OCI-LY1 (cell line): ENCODE data around the gene FRMD7.

Experiments
- H2AFZ ChIP-seq: fragments of 200-600 bp; sonication (generic), shearing (Covaris generic); 2 replicates; pipeline ENCODE4 v1.6.0; 2014; ENCODE audit warnings: antibody characterized with exemption, mild to moderate bottlenecking, low read length
- H3F3A ChIP-seq: fragments of 200-600 bp; sonication (generic), shearing (Covaris generic); 2 replicates; pipeline ENCODE4 v1.6.0; 2014; ENCODE audit warnings: mild to moderate bottlenecking, antibody characterized with exemption, low read length, moderate library complexity; ENCODE audit not compliant: insufficient read depth
- H3K27ac ChIP-seq: fragments of 200-600 bp; sonication (generic); 2 replicates; pipeline ENCODE4 v1.5.1; 2014; ENCODE audit warnings: low read length, mixed run types, mild to moderate bottlenecking, low read depth; ENCODE audit not compliant: poor library complexity, severe bottlenecking
- H3K27me3 ChIP-seq: fragments of 200-600 bp; sonication (generic); 2 replicates; pipeline ENCODE4 v1.6.0; 2014; ENCODE audit warnings: antibody characterized with exemption, mild to moderate bottlenecking, low read length, moderate library complexity; ENCODE audit not compliant: insufficient read depth
- H3K36me3 ChIP-seq: fragments of 200-600 bp; sonication (generic); 2 replicates; pipeline ENCODE4 v1.6.1; 2014; ENCODE audit warnings: mild to moderate bottlenecking, antibody characterized with exemption, low read length, moderate library complexity, mixed read lengths; ENCODE audit not compliant: insufficient read depth
- H3K4me1 ChIP-seq: fragments of 200-600 bp; sonication (generic); 2 replicates; pipeline ENCODE4 v1.5.1; 2014; ENCODE audit warnings: mild to moderate bottlenecking, low read length, moderate library complexity; ENCODE audit not compliant: insufficient read depth, severe bottlenecking
- H3K4me2 ChIP-seq: fragments of 200-600 bp; sonication (generic), shearing (Covaris generic); 2 replicates; pipeline ENCODE4 v1.6.1; 2014; ENCODE audit warnings: low read length
- H3K4me3 ChIP-seq: fragments of 200-600 bp; sonication (generic); 2 replicates; pipeline ENCODE4 v1.5.1; 2014; ENCODE audit warnings: low read length, low read depth, mild to moderate bottlenecking, mixed read lengths; ENCODE audit not compliant: poor library complexity, severe bottlenecking
- H3K79me2 ChIP-seq: fragments of 200-600 bp; shearing (Covaris generic); 2 replicates; pipeline ENCODE4 v1.6.1; 2016; ENCODE audit warnings: mixed run types, low read length, mixed read lengths; ENCODE audit not compliant: insufficient read depth
- H3K9ac ChIP-seq: fragments of 200-600 bp; sonication (generic), shearing (Covaris generic); 2 replicates; pipeline ENCODE4 v1.6.1; 2014; ENCODE audit warnings: mild to moderate bottlenecking, low read length, mixed read lengths
- H3K9me2 ChIP-seq: fragments of 200-600 bp; sonication (generic), shearing (Covaris generic); 2 replicates; pipeline ENCODE4 v1.6.1; 2014; ENCODE audit warnings: low read depth, mild to moderate bottlenecking, low read length, mixed read lengths
- H3K9me3 ChIP-seq: fragments of 200-600 bp; shearing (Covaris generic); 2 replicates; pipeline ENCODE4 v1.6.1; 2014; ENCODE audit warnings: low read length, mixed read lengths
- H4K20me1 ChIP-seq: fragments of 200-600 bp; sonication (generic), shearing (Covaris generic); 2 replicates; pipeline ENCODE4 v1.6.0; 2016; ENCODE audit warnings: mild to moderate bottlenecking, low read length; ENCODE audit not compliant: insufficient read depth
- CTCF ChIP-seq: fragments of 200-600 bp; sonication (generic), shearing (Covaris generic); IDR thresholded peaks from 2 replicates; pipeline ENCODE4 v1.5.1; 2017; ENCODE audit warnings: mild to moderate bottlenecking, antibody characterized with exemption, low read length, moderate library complexity, mixed read lengths
- EZH2 ChIP-seq: fragments of 200-600 bp; sonication (generic), shearing (Covaris generic); IDR thresholded peaks from 2 replicates; pipeline ENCODE4 v1.8.0; 2017; ENCODE audit warnings: borderline replicate concordance, mixed run types, mild to moderate bottlenecking, antibody characterized with exemption, low read length, moderate library complexity, mixed read lengths

FRMD7 gene

GRCh38 chrX:132068405-132068804, 59.4 kb downstream of the FRMD7 start:
- Histone ChIP-seq H3F3A (no peaks in the 10 kb centered on the region), H3K27me3 (no peaks in the 10 kb centered on the region), H3K4me1 (no peaks in the 10 kb centered on the region), H4K20me1 (no peaks in the 10 kb centered on the region), H2AFZ (no peak overlapping the region), H3K9ac (no peak overlapping the region), H3K9me3 (no peaks in the 10 kb centered on the region), H3K4me2 (no peak overlapping the region), H3K9me2 (no peaks in the 10 kb centered on the region), H3K36me3 (peaks cover 52% of the 10 kb centered on the region), H3K27ac (no peak overlapping the region), H3K79me2 (no peaks in the 10 kb centered on the region), H3K4me3 (no peak overlapping the region)
- TF ChIP-seq EZH2 (no peak), CTCF (no peak)

GRCh38 chrX:132063862-132064261, 64.0 kb downstream of the FRMD7 start:
- Histone ChIP-seq H3K27ac (no peak overlapping the region), H3K4me2 (no peak overlapping the region), H3K4me3 (no peak overlapping the region), H3K36me3 (peaks cover 42% of the 10 kb centered on the region; the same call in 1 of the 2 replicates), H3K4me1 (peaks cover 12% of the 10 kb centered on the region), H2AFZ (no peak overlapping the region), H3K27me3 (no peaks in the 10 kb centered on the region), H3K9me2 (no peaks in the 10 kb centered on the region), H3K9ac (no peak overlapping the region), H3F3A (no peaks in the 10 kb centered on the region), H3K79me2 (no peaks in the 10 kb centered on the region), H4K20me1 (no peaks in the 10 kb centered on the region), H3K9me3 (no peaks in the 10 kb centered on the region)
- no peak for TF ChIP-seq EZH2
- TF ChIP-seq CTCF, result no peak; the same call in 1 of the 2 replicates

GRCh38 chrX:132063334-132063733, 64.5 kb downstream of the FRMD7 start:
- no peak overlapping the region for H3K9ac ChIP-seq
- H3K4me1 ChIP-seq, result peaks cover 12% of the 10 kb centered on the region
- H3K27ac ChIP-seq, result no peak overlapping the region
- no peaks in the 10 kb centered on the region for H4K20me1 ChIP-seq
- TF ChIP-seq EZH2 (no peak), CTCF (no peak)
- no peaks in the 10 kb centered on the region for H3K9me3 ChIP-seq
- no peak overlapping the region for H3K4me2 ChIP-seq
- peaks cover 37% of the 10 kb centered on the region; the same call in 1 of the 2 replicates for H3K36me3 ChIP-seq
- H2AFZ ChIP-seq, result no peak overlapping the region
- no peak overlapping the region for H3K4me3 ChIP-seq
- no peaks in the 10 kb centered on the region for H3K9me2 ChIP-seq
- no peaks in the 10 kb centered on the region for H3F3A ChIP-seq
- H3K79me2 ChIP-seq, result no peaks in the 10 kb centered on the region
- H3K27me3 ChIP-seq, result no peaks in the 10 kb centered on the region
